RPMI8226 (cell line): ENCODE results near the gene TTBK2.
"Not testable (repeated sequence)": the region's sequence is repeated elsewhere in the genome, so short reads cannot be mapped to it uniquely, and the experiment has no call there.

Source experiments
- DNase-seq: peaks from one replicate; pipeline ENCODE4 v3.0.0-alpha.2; 2015

TTBK2 gene

GRCh38 chr15:42903388-42904324, 16.9 kb downstream of the TTBK2 start:
- DNase-seq = no peak

- not testable (repeated sequence) for DNase-seq
These were observed 26.7 kb downstream of the TTBK2 start for GRCh38 chr15:42893911-42894310.

GRCh38 chr15:42891569-42891968, 29.0 kb downstream of the TTBK2 start:
- no peak for DNase-seq

GRCh38 chr15:42890161-42890913, 30.2 kb downstream of the TTBK2 start:
- no peak for DNase-seq

- DNase-seq = not testable (repeated sequence)
These were observed 33.2 kb downstream of the TTBK2 start for GRCh38 chr15:42887384-42887783.

- no peak for DNase-seq
These were observed 40.5 kb downstream of the TTBK2 start for GRCh38 chr15:42880121-42880520.

GRCh38 chr15:42879443-42879842, 41.1 kb downstream of the TTBK2 start:
- no peak for DNase-seq

- no peak for DNase-seq
These were observed 44.4 kb downstream of the TTBK2 start for GRCh38 chr15:42876224-42876623.

- DNase-seq = no peak
These were observed 51.9 kb downstream of the TTBK2 start for GRCh38 chr15:42868683-42869082.

GRCh38 chr15:42863572-42864239, 56.9 kb downstream of the TTBK2 start:
- no peak for DNase-seq

- no peak for DNase-seq
These were observed 61.4 kb downstream of the TTBK2 start for GRCh38 chr15:42858999-42859789.

- no peak for DNase-seq
These were observed 62.0 kb downstream of the TTBK2 start for GRCh38 chr15:42858540-42858939.

GRCh38 chr15:42854576-42854975, 66.0 kb downstream of the TTBK2 start:
- DNase-seq = no peak

- no peak for DNase-seq
These were observed 70.7 kb downstream of the TTBK2 start for GRCh38 chr15:42849836-42850235.

- DNase-seq = no peak
These were observed 71.7 kb downstream of the TTBK2 start for GRCh38 chr15:42848846-42849245.

GRCh38 chr15:42846647-42847046, 73.9 kb downstream of the TTBK2 start:
- DNase-seq = no peak

GRCh38 chr15:42845581-42845980, 75.0 kb downstream of the TTBK2 start:
- no peak for DNase-seq

GRCh38 chr15:42843699-42844098, 76.9 kb downstream of the TTBK2 start:
- no peak for DNase-seq

GRCh38 chr15:42836251-42836650, 84.3 kb downstream of the TTBK2 start:
- DNase-seq = no peak

- DNase-seq = no peak
These were observed 88.0 kb downstream of the TTBK2 start for GRCh38 chr15:42832576-42832975.

- DNase-seq = no peak
These were observed 94.2 kb downstream of the TTBK2 start for GRCh38 chr15:42826251-42826890.

GRCh38 chr15:42825599-42825998, 95.0 kb downstream of the TTBK2 start:
- no peak for DNase-seq
